Fibroblast of skin of abdomen (primary cell): ENCODE data around the gene SEMA4F.

Experiments used
- DNase-seq: peaks from one replicate; pipeline ENCODE4 v3.0.0-alpha.2; 2013

Gene SEMA4F

DNA sequence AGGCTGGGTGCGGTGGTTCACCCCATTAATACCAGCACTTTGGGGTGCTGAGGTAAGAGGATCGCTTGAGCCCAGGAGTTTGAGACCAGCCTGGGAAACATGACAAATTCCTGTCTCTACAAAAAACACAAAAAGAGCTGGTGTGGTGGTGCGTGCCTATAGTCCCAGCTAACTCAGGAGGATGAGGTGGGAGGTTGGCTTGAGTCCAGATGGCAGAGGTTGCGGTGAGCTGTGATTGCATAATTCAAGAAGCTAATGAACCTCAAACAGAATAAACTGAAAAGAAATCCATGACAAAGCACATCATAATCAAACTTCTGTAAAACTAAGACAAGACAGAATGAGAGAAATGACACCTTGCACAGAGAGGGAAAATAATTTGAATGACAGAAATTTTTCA lies 54.8 kb downstream of the SEMA4F start:
- DNase-seq, result peak; percentile 43

GRCh38 chr2:74712223-74713053 lies 58.4 kb downstream of the SEMA4F start:
- no peak for DNase-seq

DNA sequence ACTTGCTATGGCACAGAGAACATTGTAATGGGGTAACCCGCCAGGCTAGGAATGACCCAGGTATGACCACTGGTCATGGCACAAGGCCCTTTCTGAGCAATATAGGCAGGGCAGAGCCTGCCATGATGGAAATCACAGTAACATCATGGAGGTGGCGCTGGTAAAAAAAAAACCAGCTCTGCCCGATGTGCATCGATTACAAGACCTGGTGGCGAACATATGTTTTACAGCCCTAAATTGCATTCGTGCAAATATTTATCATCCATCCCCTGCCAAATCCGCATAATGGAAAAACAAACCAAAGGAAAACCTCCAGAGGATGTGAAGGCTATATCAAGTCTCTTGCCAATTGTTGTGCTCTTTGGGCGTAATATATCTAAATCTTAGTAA lies 60.6 kb downstream of the SEMA4F start:
- DNase-seq, result no peak

DNA sequence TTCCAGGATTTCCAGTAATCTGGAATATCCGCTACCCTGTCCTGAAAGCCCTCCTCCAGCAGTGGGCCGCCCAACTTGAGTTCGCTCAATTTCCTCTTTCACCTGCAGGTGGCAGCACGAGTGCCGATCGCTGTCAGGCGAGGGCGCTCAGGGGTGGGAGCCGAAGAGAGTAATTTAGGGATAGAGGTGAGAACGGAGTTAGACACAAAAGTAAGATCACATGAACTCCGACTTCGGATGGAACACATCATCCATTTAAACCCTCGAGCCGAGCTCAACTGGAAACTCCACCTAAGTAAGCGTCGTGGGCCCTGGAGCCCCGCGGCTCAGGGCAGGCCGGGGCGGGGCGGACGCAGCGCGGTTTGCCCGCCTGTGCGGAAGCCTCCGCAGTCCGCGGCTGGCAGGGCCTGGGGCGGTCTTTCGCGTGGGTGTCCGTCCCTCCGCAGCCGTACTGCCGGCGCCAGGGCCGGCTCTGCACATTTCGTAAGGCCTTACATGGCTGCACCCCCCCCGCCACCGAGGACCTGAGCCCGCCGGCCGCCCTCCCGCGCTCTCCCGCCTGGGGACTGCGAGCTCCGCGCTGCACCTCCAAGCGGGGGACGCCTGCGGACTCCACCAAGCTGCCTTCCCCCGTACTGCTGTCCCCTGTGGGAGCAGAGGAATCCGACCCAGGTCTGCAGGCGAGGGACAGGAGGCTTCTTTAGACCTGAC lies 61.2 kb downstream of the SEMA4F start:
- DNase-seq, result peak; percentile 65

DNA sequence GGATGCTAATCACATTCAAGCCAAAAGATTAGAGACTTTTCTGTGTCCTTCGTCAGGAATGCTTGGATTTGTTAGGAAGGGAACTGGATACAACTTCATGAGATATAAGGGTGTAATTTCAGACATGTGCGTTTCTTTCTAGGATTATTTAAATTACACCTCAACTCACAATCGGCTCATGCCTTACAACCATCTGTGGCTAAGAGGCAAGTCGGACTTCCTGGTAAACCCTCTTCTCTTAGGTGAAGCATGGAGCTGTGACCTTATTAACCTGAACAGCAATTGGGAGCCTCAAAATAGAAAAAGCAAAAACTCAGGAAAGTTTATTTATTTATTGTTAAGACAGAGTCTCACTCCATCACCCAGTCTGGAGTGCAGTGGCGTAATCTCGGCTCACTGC lies 61.8 kb downstream of the SEMA4F start:
- no peak for DNase-seq

DNA sequence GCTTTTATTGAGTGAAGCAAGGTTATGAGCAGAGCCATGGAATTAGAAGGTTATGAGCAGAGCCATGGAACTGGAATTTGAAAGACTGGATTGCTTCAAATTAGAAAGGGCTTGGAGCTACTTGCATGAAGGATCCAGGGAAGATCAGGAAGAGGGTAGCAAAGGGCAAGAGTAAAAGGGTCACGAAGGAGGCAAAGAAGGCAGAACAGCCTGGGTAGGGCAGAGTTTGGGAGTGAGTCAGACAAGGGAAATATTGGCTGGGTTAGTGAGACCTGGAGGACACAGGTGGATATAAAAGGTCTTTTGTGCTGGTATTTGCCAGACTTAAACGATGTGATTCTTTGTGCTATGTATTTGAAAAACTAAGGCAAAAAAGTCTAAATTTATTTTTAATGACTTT lies 65.0 kb downstream of the SEMA4F start:
- DNase-seq, result no peak

GRCh38 chr2:74721316-74721715 lies 67.3 kb downstream of the SEMA4F start:
- no peak for DNase-seq

DNA sequence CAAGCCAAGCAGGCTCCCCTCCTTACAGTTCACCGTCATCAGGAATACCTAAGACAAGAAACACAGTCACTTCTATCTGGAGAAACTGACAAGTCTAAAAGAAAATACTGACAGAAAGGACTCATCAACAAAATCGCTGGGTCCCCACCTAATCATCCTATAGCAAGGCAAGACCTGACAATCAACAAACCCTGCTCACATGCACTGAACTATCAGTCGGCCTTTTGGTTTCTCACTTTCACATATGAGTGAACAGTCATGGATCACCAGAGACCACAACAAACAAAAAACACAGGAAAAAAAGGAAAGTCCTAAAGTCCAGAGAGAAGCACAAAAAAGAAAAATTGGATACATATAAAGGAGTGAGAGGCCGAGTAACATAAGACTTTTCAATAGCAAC lies 70.4 kb downstream of the SEMA4F start:
- DNase-seq, result no peak

- no peak for DNase-seq
Observed at GRCh38 chr2:74725287-74725686, 71.2 kb downstream of the SEMA4F start.

GRCh38 chr2:74728842-74729241 lies 74.8 kb downstream of the SEMA4F start:
- no peak for DNase-seq

DNA sequence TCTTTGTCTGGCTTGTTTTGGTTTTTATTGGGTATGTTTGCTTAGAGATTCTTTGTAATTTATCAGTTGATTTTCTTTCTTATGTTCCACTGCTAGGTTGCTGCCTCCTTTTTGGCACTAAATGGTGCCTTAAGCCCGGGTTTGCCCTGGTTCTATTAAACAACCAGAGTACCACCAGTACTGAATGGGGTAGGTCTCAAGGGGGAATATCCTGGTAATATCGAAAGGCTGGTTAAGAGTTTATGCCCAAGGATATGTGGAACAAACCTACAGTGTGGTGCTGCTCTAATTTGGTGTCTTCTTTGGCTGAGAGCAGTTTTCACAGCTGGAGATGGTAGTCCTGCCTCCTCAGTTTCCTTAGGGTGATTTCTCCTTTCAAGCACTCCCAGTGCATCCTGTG lies 76.5 kb downstream of the SEMA4F start:
- DNase-seq, result no peak
